ENCODE measurements around the gene CAMK1D.

CAMK1D gene

DNA sequence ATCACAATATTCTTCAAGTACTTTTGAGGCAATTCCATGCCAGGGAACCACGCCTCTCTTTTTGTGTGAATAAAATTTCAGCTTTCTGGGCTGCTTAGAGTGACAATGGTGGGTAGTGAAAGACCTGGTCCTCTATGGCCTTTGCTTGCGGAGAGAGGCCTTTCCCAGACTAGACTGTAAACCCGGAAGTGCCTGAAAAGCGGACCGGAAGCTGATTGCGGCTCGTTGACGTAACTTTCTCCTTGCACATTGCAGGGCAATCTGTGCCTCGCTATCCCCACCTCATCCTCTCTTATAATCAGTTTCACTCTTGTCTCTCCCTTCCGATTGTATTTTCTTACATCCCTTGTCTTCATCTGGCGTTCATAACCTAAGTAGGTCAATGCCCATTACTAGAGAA is 310.4 kb downstream of the CAMK1D start:
- TF ChIP-seq ZBTB8A (tag by site-specific recombination; IDR thresholded peaks at IDR 0.05) (no peak), ZNF510 (tag by site-specific recombination; IDR thresholded peaks at IDR 0.05; ENCODE audit: insufficient replicate concordance) (no peak), ZNF791 (tag by site-specific recombination; IDR thresholded peaks at IDR 0.05) (no peak), HOXD13 (CRISPR knock-in tag; IDR thresholded peaks at IDR 0.05; ENCODE audit: borderline replicate concordance) (no peak), ZNF658 (tag by site-specific recombination; IDR thresholded peaks at IDR 0.05) (no peak), SP3 (tag by site-specific recombination; IDR thresholded peaks at IDR 0.05) (no peak), ZNF426 (tag by site-specific recombination; IDR thresholded peaks at IDR 0.05) (no peak), BCL11A (tag by site-specific recombination; IDR thresholded peaks at IDR 0.05; ENCODE audit: low read depth) (no peak), ZNF704 (tag by site-specific recombination; IDR thresholded peaks at IDR 0.05) (no peak), ZNF214 (tag by site-specific recombination; IDR thresholded peaks at IDR 0.05; ENCODE audit: borderline replicate concordance) (no peak), ZNF274 (IDR thresholded peaks at IDR 0.05; ENCODE audit: low read length) (no peak), ZNF274 (tag by site-specific recombination; IDR thresholded peaks at IDR 0.05; ENCODE audit: borderline replicate concordance) (no peak)
- TF ChIP-seq, protein P1, sequence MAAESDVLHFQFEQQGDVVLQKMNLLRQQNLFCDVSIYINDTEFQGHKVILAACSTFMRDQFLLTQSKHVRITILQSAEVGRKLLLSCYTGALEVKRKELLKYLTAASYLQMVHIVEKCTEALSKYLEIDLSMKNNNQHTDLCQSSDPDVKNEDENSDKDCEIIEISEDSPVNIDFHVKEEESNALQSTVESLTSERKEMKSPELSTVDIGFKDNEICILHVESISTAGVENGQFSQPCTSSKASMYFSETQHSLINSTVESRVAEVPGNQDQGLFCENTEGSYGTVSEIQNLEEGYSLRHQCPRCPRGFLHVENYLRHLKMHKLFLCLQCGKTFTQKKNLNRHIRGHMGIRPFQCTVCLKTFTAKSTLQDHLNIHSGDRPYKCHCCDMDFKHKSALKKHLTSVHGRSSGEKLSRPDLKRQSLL (tag by site-specific recombination; IDR thresholded peaks at IDR 0.05) = no peak
- TF ChIP-seq, protein P2, sequence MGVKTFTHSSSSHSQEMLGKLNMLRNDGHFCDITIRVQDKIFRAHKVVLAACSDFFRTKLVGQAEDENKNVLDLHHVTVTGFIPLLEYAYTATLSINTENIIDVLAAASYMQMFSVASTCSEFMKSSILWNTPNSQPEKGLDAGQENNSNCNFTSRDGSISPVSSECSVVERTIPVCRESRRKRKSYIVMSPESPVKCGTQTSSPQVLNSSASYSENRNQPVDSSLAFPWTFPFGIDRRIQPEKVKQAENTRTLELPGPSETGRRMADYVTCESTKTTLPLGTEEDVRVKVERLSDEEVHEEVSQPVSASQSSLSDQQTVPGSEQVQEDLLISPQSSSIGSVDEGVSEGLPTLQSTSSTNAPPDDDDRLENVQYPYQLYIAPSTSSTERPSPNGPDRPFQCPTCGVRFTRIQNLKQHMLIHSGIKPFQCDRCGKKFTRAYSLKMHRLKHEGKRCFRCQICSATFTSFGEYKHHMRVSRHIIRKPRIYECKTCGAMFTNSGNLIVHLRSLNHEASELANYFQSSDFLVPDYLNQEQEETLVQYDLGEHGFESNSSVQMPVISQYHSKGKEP (tag by site-specific recombination; IDR thresholded peaks at IDR 0.05) = no peak
- TF ChIP-seq, protein P3, sequence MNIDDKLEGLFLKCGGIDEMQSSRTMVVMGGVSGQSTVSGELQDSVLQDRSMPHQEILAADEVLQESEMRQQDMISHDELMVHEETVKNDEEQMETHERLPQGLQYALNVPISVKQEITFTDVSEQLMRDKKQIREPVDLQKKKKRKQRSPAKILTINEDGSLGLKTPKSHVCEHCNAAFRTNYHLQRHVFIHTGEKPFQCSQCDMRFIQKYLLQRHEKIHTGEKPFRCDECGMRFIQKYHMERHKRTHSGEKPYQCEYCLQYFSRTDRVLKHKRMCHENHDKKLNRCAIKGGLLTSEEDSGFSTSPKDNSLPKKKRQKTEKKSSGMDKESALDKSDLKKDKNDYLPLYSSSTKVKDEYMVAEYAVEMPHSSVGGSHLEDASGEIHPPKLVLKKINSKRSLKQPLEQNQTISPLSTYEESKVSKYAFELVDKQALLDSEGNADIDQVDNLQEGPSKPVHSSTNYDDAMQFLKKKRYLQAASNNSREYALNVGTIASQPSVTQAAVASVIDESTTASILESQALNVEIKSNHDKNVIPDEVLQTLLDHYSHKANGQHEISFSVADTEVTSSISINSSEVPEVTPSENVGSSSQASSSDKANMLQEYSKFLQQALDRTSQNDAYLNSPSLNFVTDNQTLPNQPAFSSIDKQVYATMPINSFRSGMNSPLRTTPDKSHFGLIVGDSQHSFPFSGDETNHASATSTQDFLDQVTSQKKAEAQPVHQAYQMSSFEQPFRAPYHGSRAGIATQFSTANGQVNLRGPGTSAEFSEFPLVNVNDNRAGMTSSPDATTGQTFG (tag by site-specific recombination; IDR thresholded peaks at IDR 0.05; ENCODE audit: borderline replicate concordance) = no peak
- ChIA-PET POLR2A (no interaction called here), CTCF (interaction anchor here (0.5 to 0.8 kb wide), 2 partner anchors 48 to 445 kb away, joined by 3 read pairs; no protein-coding TSS in a partner anchor)
- Histone ChIP-seq H3K27ac (ENCODE audit: extremely low read depth, low read depth, low read length) (no peak overlapping the region), H3K36me3 (ENCODE audit: control insufficient read depth in 2 of 2, insufficient read depth in 1 of 2, low read length in 2 of 2) (no peaks in the 10 kb centered on the region), H3K4me1 (ENCODE audit: control insufficient read depth, insufficient read depth, low read length) (no peaks in the 10 kb centered on the region), H3K4me3 (ENCODE audit: low read depth, low read length) (no peak overlapping the region), H3K9me3 (ENCODE audit: control insufficient read depth, insufficient read depth, low read depth, low read length) (no peaks in the 10 kb centered on the region)

DNA sequence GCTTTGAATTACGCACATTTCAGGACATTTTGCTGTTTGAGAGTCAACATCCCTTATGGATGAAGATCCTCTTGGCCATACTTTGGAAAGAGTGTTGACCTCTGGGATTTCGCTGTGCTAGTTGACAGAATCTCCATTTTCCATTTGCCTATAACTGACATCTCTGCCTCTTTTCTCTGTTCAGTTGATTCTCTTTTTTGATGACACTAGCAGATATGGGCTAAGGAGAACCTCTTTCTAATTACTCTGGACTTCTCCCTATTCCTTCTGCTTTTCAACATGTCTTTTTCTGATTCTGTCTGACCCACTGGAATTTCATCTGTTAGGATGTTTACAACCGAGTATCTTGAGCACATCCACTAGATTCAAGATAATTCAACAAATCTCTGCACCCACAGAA is 311.5 kb downstream of the CAMK1D start:
- CTCF ChIA-PET = interaction anchor here (0.6 to 1.6 kb wide), 5 partner anchors 50 to 446 kb away, joined by 3 to 4 read pairs (median 3); no protein-coding TSS in a partner anchor
- TF ChIP-seq ZSCAN4 (tag by site-specific recombination; IDR thresholded peaks at IDR 0.05) (no peak), YY2 (tag by site-specific recombination; IDR thresholded peaks at IDR 0.05) (no peak), EGR2 (tag by site-specific recombination; IDR thresholded peaks at IDR 0.05; ENCODE audit: low read depth) (no peak), ZFP3 (tag by site-specific recombination; IDR thresholded peaks at IDR 0.05; ENCODE audit: low read depth) (no peak), KLF8 (tag by site-specific recombination; IDR thresholded peaks at IDR 0.05) (no peak), ZNF2 (tag by site-specific recombination; IDR thresholded peaks at IDR 0.05) (no peak), ZNF776 (tag by site-specific recombination; IDR thresholded peaks at IDR 0.05; ENCODE audit: borderline replicate concordance) (no peak), ZNF664 (tag by site-specific recombination; IDR thresholded peaks at IDR 0.05) (no peak), KLF16 (tag by site-specific recombination; IDR thresholded peaks at IDR 0.05) (no peak), ZNF707 (tag by site-specific recombination; IDR thresholded peaks at IDR 0.05) (no peak)
- TF ChIP-seq, protein P1 (tag by site-specific recombination; IDR thresholded peaks at IDR 0.05) = no peak
- Histone ChIP-seq H3K4me1 (ENCODE audit: control insufficient read depth, insufficient read depth, low read length) (no peaks in the 10 kb centered on the region), H3K27ac (ENCODE audit: extremely low read depth, low read depth, low read length) (no peak overlapping the region), H3K36me3 (ENCODE audit: control insufficient read depth in 2 of 2, insufficient read depth in 1 of 2, low read length in 2 of 2) (no peaks in the 10 kb centered on the region), H3K4me3 (ENCODE audit: low read depth, low read length) (no peak overlapping the region), H3K9me3 (ENCODE audit: control insufficient read depth, insufficient read depth, low read depth, low read length) (no peaks in the 10 kb centered on the region)
- POLR2A ChIA-PET = no interaction called here

Data from HEK293 (cell line).